ENCODE measurements around the gene ZNF672.

Gene ZNF672

DNA sequence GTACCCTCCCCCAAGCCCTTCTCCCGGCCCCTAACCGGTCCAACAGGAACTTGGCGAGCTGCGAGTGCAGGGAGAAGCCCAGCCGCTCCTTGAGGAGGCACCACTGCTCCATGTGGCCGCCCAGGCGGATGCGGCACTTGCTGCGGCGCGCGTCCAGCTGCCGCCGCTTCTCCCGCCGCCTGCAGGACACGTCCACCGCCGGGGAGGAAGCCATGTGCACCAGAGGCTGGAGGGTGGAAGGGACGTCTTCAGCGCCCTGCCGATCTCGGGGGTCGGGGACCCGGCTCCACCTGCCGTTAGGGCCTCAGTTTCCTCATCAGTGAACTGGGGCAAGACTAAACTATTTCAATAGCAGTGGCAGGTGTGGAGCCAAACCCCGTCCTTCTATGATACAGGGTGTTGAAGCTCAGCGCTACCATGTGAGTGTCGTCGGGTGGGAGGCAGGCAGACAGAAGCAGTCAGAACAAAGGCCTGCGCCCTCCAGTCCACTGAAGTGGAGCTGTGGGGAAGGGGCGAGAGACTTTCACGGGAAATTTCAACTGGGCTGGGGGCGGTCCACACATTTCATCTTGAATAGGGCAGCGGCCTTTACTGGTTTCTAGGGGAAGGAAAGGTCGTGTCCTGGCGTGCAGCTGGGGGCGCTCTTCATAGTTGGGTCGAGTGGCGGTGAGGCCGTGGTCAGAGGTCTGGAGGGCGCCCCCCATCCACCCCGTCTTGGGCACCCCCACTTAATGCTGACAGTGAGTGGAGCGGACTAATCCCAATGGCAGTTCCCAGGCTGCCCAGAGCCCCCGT lies 20.3 kb downstream of the ZNF672 start:
- DNase-seq (ENCODE audit: extremely low spot score) = peak; percentile 43
- ChIA-PET CTCF (interaction anchor here (1.0 to 4.6 kb wide), 11 partner anchors 9 to 48 kb away, joined by 3 to 48 read pairs (median 8); partner anchors contain the start of genes SH3BP5L and ZNF672), POLR2A (interaction anchor here (0.6 to 2.5 kb wide), 6 partner anchors 15 to 142 kb away, joined by 3 to 9 read pairs (median 6); partner anchors contain the start of gene ZNF672)
- TF ChIP-seq, protein P1, sequence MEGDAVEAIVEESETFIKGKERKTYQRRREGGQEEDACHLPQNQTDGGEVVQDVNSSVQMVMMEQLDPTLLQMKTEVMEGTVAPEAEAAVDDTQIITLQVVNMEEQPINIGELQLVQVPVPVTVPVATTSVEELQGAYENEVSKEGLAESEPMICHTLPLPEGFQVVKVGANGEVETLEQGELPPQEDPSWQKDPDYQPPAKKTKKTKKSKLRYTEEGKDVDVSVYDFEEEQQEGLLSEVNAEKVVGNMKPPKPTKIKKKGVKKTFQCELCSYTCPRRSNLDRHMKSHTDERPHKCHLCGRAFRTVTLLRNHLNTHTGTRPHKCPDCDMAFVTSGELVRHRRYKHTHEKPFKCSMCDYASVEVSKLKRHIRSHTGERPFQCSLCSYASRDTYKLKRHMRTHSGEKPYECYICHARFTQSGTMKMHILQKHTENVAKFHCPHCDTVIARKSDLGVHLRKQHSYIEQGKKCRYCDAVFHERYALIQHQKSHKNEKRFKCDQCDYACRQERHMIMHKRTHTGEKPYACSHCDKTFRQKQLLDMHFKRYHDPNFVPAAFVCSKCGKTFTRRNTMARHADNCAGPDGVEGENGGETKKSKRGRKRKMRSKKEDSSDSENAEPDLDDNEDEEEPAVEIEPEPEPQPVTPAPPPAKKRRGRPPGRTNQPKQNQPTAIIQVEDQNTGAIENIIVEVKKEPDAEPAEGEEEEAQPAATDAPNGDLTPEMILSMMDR (IDR thresholded peaks at IDR 0.05; ENCODE audit: control extremely low read depth, extremely low read depth, low read depth, missing control alignments) = peak; percentile 63

DNA sequence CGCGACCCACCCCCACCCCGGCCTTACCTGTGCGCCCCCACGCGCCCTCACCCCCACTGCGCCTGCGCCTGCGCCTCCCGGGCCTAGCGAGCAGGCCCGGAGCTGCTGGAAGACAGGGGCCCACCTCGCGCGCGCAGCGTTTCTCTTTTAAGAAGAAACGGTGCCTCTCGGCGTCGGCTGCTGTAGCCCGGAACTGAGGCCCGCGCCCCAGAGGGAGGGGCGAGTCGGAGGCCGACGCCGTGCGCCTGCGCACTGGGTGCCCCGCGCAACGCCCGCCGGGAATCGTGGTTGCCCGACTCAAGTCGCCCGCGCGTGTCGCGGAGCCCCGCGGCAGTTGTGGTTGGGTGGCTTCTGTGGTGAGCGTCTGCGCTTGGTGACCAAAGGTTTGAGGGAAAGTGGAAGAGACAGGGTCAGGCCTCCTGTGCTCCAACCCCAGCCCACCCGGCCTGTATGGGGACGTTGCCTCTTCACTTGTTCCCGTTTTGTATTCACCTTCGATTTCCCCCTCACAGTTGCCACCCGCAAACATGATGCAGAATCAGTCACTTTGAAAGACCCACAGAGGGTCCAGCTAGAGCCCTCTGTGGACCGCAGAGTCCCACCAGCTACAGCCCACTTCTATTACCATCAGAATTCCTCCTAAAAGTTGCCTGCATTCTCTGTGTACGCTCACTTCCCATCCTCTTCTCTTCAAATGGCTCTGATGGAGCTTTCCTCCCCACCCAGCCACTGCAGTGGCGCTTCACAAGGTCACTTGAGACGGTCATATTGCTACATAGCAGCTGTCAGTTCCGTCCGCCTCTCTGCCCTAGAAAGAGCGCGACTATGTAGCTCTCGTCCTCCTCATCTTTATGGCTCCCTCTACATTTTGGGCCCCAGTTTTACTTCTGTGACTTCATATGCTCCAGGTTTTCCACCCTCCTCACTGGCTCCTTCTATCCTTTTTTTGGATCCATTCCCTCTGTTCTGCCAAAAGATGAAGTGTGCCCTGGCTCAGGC lies 21.2 kb downstream of the ZNF672 start, which contains the start of gene ZNF692:
ZNF692 (minus strand) TSS at position 195 of the 999 bp plus-strand sequence. CDS start 776 bp downstream, outside the sequence.
- DNase-seq (ENCODE audit: extremely low spot score) = peak; percentile 98
- POLR2A ChIA-PET = interaction anchor here (0.6 to 2.5 kb wide), 6 partner anchors 14 to 143 kb away, joined by 3 to 9 read pairs (median 6); partner anchors contain the start of gene ZNF672
- TF ChIP-seq, protein P1 (IDR thresholded peaks at IDR 0.05; ENCODE audit: control extremely low read depth, extremely low read depth, low read depth, missing control alignments) = no peak
- CTCF ChIA-PET = interaction anchor here (1.0 to 4.6 kb wide), 11 partner anchors 9 to 47 kb away, joined by 3 to 48 read pairs (median 8); partner anchors contain the start of genes SH3BP5L and ZNF672

DNA sequence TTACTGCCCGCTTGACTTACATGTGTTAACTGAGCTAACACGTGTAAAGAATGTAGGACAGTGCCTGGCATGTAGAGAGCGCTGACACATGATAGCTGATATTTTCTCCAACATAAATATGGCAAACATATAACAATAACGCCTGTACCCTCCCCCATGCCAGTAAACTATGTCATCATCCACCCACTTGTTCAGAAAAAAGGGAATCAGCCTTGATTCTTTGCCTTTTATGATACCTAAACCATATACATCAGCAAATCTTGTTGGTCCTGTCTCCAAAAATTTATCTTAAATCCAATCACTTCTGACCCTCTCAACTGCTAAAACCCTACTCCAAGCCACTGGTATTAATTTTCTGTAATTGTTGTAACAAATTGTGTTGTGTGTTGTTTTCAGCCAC lies 22.0 kb downstream of the ZNF672 start:
- ChIA-PET CTCF (interaction anchor here (1.5 to 4.6 kb wide), 4 partner anchors 14 to 32 kb away, joined by 5 to 48 read pairs (median 33); partner anchors contain the start of genes SH3BP5L and ZNF672), POLR2A (interaction anchor here (1.9 to 2.5 kb wide), 2 partner anchors 13 to 22 kb away, joined by 8 to 9 read pairs; partner anchors contain the start of gene ZNF672)
- no peak for DNase-seq (ENCODE audit: extremely low spot score)
- TF ChIP-seq, protein P1 (IDR thresholded peaks at IDR 0.05; ENCODE audit: control extremely low read depth, extremely low read depth, low read depth, missing control alignments) = no peak

- POLR2A ChIA-PET = interaction anchor here (1.0 kb wide), 1 partner anchor 23 kb away, joined by 3 read pairs; the partner anchor contains the start of gene ZNF672
- TF ChIP-seq, protein P1 (IDR thresholded peaks at IDR 0.05; ENCODE audit: control extremely low read depth, extremely low read depth, low read depth, missing control alignments) = no peak
- no peak for DNase-seq (ENCODE audit: extremely low spot score)
- CTCF ChIA-PET = interaction anchor here (1.0 to 1.9 kb wide), 6 partner anchors 12 to 45 kb away, joined by 3 to 8 read pairs (median 3); no protein-coding TSS in a partner anchor
Measured at GRCh38 chr1:248861616-248862015, 23.6 kb downstream of the ZNF672 start.

DNA sequence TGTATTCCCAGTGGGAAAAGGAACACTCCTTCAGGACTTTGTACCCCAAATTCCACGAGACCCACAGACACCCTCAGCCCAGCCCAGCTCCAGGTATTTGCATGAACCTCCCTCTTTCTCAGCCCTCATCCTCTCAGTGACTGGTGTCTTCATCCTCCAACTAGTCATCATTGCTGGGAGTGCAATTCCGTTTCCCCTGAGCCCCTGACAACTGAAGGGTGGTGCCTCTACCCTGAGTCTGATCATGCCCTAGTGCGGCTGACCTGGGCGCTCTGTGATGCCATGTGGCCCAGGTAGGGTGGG lies 24.6 kb downstream of the ZNF672 start:
- ChIA-PET POLR2A (no interaction called here), CTCF (interaction anchor here (0.9 to 1.7 kb wide), 6 partner anchors 11 to 44 kb away, joined by 3 to 8 read pairs (median 3); partner anchors contain the start of gene ZNF672)
- no peak for DNase-seq (ENCODE audit: extremely low spot score)
- TF ChIP-seq, protein P1 (IDR thresholded peaks at IDR 0.05; ENCODE audit: control extremely low read depth, extremely low read depth, low read depth, missing control alignments) = no peak

Measured in GM10248 (cell line).